DOHH2 (cell line): ENCODE measurements around the gene AP1G2.

Source experiments
- H3F3A ChIP-seq: fragments of 200-600 bp; sonication (generic), shearing (Covaris generic); 2 replicates; pipeline ENCODE4 v1.6.0; 2016; ENCODE audit warnings: antibody characterized with exemption, mild to moderate bottlenecking; ENCODE audit not compliant: control insufficient read depth, insufficient read depth
- H3K27ac ChIP-seq: fragments of 200-600 bp; sonication (generic); 2 replicates; pipeline ENCODE4 v1.5.1; 2014; ENCODE audit warnings: low read depth, mild to moderate bottlenecking, low read length, moderate library complexity
- H3K27me3 ChIP-seq: fragments of 200-600 bp; sonication (generic); 2 replicates; pipeline ENCODE4 v1.6.1; 2014; ENCODE audit warnings: mild to moderate bottlenecking, low read length, mixed read lengths; ENCODE audit not compliant: control insufficient read depth
- H3K36me3 ChIP-seq: fragments of 200-600 bp; sonication (generic); 2 replicates; pipeline ENCODE4 v1.6.1; 2014; ENCODE audit warnings: mild to moderate bottlenecking, low read length, moderate library complexity, mixed read lengths; ENCODE audit not compliant: control insufficient read depth
- H3K4me1 ChIP-seq: fragments of 200-600 bp; sonication (generic); 2 replicates; pipeline ENCODE4 v1.6.1; 2014; ENCODE audit warnings: mild to moderate bottlenecking, low read length, mixed read lengths; ENCODE audit not compliant: control insufficient read depth
- H3K4me2 ChIP-seq: fragments of 200-600 bp; sonication (generic); 2 replicates; pipeline ENCODE4 v1.6.0; 2014; ENCODE audit warnings: mild to moderate bottlenecking, low read length, moderate library complexity
- H3K4me3 ChIP-seq: fragments of 200-600 bp; sonication (generic); 2 replicates; pipeline ENCODE4 v1.5.1; 2014; ENCODE audit warnings: mild to moderate bottlenecking, low read length, mixed read lengths
- H3K79me2 ChIP-seq: fragments of 200-600 bp; sonication (generic); 2 replicates; pipeline ENCODE4 v1.6.1; 2014; ENCODE audit warnings: mild to moderate bottlenecking, low read length, mixed read lengths; ENCODE audit not compliant: control insufficient read depth
- H3K9me2 ChIP-seq: fragments of 200-600 bp; sonication (generic); replicated peaks from 2 replicates; pipeline ENCODE4 v1.6.1; 2014; ENCODE audit warnings: mild to moderate bottlenecking, low read length, mixed read lengths; ENCODE audit not compliant: control insufficient read depth
- H3K9me3 ChIP-seq: fragments of 200-600 bp; sonication (generic); 2 replicates; pipeline ENCODE4 v1.6.1; 2014; ENCODE audit warnings: antibody characterized with exemption, low read length, mixed read lengths; ENCODE audit not compliant: control insufficient read depth, insufficient read depth
- H4K20me1 ChIP-seq: fragments of 200-600 bp; sonication (generic); 2 replicates; pipeline ENCODE4 v1.6.0; 2014; ENCODE audit warnings: low read depth, mild to moderate bottlenecking, antibody characterized with exemption, low read length, moderate library complexity; ENCODE audit not compliant: control insufficient read depth, insufficient read depth
- CTCF ChIP-seq: fragments of 200-600 bp; sonication (generic); IDR thresholded peaks from one replicate; pipeline ENCODE4 v1.5.1; 2014; ENCODE audit warnings: antibody characterized with exemption, mild to moderate bottlenecking, low read depth, low read length; ENCODE audit not compliant: poor library complexity, severe bottlenecking
- EZH2phosphoT487 ChIP-seq: fragments of 200-600 bp; sonication (generic); IDR thresholded peaks from 2 replicates; pipeline ENCODE4 v1.6.1; 2017; ENCODE audit warnings: borderline replicate concordance, mild to moderate bottlenecking, antibody characterized with exemption, low read length, moderate library complexity, mixed read lengths

Gene AP1G2

GRCh38 chr14:23542261-23542660 lies 25.3 kb downstream of the AP1G2 start:
- TF ChIP-seq EZH2phosphoT487 = no peak
- no peak for TF ChIP-seq CTCF
- no peaks in the 10 kb centered on the region for H3K9me2 ChIP-seq
- H4K20me1 ChIP-seq = no peaks in the 10 kb centered on the region
- H3K4me1 ChIP-seq = peaks cover 6% of the 10 kb centered on the region
- H3K36me3 ChIP-seq = no peaks in the 10 kb centered on the region
- no peaks in the 10 kb centered on the region for H3F3A ChIP-seq
- no peak overlapping the region for H3K4me2 ChIP-seq
- H3K27ac ChIP-seq = no peak overlapping the region
- no peak overlapping the region for H3K4me3 ChIP-seq
- no peaks in the 10 kb centered on the region for H3K27me3 ChIP-seq
- H3K79me2 ChIP-seq = no peaks in the 10 kb centered on the region
- H3K9me3 ChIP-seq = no peaks in the 10 kb centered on the region

- Histone ChIP-seq H3K4me1 (peaks cover 6% of the 10 kb centered on the region), H3K27me3 (no peaks in the 10 kb centered on the region), H3K4me3 (no peak overlapping the region), H3K36me3 (no peaks in the 10 kb centered on the region), H3F3A (no peaks in the 10 kb centered on the region), H3K9me3 (no peaks in the 10 kb centered on the region), H3K9me2 (no peaks in the 10 kb centered on the region), H3K79me2 (no peaks in the 10 kb centered on the region), H4K20me1 (no peaks in the 10 kb centered on the region), H3K27ac (no peak overlapping the region), H3K4me2 (no peak overlapping the region)
- TF ChIP-seq EZH2phosphoT487 (no peak), CTCF (no peak)
Measured at GRCh38 chr14:23540141-23540469, 27.5 kb downstream of the AP1G2 start.

GRCh38 chr14:23539248-23540140 lies 28.1 kb downstream of the AP1G2 start:
- no peaks in the 10 kb centered on the region for H4K20me1 ChIP-seq
- H3K4me2 ChIP-seq = no peak overlapping the region
- no peaks in the 10 kb centered on the region for H3K79me2 ChIP-seq
- H3K4me1 ChIP-seq = peaks cover 6% of the 10 kb centered on the region
- peak; percentile 81 for TF ChIP-seq CTCF
- TF ChIP-seq EZH2phosphoT487 = no peak
- H3K36me3 ChIP-seq = no peaks in the 10 kb centered on the region
- no peaks in the 10 kb centered on the region for H3K9me2 ChIP-seq
- no peaks in the 10 kb centered on the region for H3F3A ChIP-seq
- no peak overlapping the region for H3K27ac ChIP-seq
- H3K4me3 ChIP-seq = no peak overlapping the region
- H3K9me3 ChIP-seq = no peaks in the 10 kb centered on the region
- H3K27me3 ChIP-seq = no peaks in the 10 kb centered on the region
